ENCODE results near the gene RABGAP1L.
"Not testable (repeated sequence)": the region's sequence is repeated elsewhere in the genome, so short reads cannot be mapped to it uniquely, and the experiment has no call there.

RABGAP1L gene

DNA sequence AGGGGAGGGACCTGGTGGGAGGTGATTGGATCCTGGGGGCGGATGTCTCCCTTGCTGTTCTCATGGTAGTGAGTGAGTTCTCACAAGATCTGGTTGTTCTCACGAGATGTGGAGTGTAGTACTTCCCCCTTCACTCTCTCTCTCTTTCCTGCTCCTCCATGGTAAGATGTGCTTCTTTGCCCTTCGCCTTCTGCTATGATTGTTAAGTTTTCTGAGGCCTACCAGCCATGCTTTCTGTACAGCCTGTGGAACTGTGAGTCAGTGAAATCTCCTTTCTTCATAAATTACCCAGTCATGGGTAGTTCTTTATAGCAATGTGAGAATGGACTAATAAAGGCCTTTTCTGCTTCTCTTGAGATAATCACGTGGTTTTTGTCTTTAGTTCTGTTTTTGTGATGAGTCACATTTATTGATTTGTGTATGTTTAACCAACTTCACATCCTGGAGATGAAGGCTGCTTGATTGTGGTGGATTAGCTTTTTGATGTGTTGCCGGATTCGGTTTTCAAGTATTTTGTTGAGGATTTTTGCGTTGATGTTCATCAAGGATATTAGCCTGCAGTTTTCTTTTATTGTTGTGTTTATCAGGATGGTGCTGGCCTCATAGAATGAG, 45.5 kb downstream of the RABGAP1L start:
- DNase-seq, result no peak

DNA sequence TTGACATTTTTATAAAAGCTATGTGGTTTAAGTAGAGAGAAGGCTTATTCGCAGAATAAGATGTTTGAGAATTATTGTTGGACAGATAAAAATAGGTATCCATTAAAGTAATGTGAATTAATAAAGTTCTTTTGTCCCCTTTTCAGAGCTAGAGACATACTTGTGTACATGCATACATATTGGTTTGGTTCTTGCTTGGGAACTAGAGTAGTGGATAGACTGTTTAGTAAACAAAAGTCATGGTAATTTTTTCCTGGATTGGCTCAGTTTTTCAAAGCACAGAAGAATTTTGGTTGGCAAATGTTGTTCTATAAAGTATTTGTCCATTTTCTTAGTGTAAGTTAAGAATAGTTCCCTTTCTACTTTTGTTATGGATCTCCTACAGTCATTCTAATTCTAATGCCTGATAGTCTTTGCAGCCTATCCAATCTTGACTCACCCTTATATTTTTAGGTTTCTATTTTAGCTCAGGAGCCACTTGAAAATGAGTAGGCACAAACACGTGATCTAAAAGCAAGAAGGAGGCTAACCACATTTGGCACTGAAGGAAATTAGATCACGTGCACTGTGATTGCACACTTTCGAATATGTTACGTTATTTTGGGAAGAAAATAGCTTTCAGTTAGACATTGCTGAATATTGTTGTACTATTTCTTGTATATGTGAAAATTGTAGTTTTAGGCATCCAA, 47.0 kb downstream of the RABGAP1L start:
- no peak for DNase-seq

DNA sequence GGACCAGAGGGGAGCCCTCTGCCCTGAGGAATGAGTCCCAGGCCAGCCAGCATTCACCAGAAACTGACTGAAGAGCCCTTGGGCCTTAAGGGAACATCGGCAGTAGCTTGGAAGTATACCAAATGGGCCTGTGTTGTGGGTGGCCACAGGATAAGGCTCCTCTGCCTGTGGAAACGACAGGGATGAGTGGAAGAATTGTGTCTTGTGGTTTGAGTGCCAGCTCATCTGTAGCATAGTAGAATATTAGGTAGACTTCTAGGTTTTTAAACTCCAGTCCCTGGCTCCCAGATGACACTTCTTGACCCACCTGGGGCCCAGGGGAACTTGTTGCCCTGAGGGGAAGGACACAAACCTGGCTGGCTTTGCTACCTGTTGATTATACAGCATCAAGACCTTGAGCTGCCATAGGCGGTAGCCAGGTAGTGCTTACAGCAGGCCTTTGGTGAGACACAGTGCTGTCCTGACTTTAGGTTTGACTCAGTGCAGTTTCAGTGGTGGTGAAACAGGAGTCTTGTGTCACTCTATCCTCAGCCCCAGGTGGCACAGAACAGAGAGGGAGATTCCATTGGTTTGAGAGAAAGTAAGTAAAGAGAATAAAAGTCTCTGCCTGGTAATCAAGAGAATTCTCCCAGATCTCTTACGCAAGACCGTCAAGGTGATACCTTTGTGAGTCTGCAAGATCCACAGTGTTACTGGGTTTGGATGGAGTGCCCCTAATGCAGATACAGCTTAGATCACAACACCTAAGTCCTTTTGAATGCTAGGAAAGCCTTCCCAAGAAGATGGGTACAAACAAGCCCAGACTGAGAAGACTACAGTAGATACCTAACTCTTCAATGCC, 50.2 kb downstream of the RABGAP1L start:
- no peak for DNase-seq

DNA sequence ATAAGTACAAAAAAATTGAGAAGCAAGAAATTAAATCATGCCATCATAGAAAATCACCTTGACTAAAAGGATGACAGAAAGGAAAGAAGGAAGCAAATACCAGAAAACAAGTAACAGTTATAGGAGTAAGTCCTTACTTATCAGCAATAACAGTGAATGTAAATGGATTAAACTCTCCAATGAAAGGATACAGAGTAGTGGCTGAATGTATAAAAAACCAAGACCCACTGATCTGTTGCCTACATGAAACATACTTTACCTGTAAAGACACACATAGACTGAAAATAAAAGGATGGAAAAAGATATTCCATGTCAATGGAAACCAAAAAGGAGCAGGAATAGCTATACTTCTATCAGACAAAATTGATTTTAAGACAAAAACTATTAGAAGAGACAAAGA, 52.2 kb downstream of the RABGAP1L start:
- DNase-seq, result no peak

DNA sequence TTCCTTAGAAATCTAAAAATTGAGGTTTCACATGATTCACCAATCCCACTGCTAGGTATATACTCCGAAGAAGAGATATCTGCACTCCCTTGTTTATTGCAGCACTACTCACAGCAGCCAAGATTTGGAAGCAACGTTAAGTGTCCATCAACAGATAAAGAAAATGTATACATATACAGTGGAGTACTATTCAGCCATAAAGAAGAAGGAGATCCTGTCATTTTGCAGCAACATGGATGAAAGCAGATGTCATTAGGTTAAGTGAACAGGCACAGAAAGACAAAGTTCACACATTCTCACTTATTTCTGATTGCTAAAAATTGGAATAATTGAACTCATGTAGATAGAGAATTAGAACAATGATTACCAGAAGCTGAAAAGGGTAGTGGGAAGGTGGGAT, 56.4 kb downstream of the RABGAP1L start:
- DNase-seq, result no peak

DNA sequence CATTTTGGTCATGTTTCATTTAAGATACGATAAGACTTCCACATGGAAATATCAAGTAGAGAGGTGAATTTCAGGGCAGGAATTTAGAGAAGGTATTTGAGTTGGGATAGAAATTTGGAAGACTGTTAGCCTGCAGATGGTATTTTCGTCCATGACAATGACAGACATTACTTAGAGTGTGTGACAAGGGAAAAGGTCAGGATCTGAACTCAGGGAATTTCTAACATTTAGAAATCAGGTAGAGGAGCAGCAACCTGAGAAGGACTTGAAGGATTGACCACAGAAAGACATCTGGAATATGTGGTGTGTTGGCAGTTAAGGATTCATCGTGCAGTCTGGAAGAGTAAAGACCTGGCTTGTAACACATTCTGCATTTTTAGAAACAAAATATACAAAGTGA, 57.9 kb downstream of the RABGAP1L start:
- DNase-seq, result no peak

DNA sequence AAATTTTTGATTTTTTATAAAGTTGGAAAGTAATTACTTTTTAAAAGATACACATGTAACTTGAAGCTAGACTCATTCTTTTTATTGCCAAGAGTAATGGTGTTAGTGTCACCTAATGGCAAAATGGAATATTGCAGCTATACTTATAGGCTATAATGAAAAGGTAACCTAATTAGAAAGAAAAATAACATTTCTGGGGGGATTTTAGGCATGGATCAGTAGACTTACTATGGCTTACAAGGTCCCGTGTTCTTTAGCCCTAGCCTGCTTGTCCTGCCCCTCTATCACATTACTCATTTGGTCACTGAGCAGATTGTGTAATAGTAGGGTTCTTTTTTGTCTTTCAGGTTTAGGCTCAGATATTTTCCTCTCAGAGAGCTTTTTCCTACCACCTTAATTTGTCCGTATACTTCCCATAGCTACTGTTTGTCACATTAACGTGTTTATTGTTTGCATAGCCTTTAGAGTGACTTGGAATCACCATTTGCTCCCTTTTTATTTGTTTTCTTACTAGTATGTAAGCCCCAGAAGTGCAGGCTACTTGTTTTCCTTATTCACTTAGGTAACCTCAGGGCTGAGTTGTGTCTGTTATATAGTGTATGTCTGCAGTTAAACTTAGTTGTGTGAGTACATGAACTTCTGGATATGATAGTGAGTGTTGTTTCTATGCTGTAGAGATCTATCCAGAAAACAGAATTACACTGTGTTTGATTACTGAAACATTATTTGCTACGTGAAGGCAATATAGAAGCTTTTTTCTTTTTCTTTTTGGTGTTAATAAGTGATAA, 58.7 kb downstream of the RABGAP1L start:
- DNase-seq, result no peak

DNA sequence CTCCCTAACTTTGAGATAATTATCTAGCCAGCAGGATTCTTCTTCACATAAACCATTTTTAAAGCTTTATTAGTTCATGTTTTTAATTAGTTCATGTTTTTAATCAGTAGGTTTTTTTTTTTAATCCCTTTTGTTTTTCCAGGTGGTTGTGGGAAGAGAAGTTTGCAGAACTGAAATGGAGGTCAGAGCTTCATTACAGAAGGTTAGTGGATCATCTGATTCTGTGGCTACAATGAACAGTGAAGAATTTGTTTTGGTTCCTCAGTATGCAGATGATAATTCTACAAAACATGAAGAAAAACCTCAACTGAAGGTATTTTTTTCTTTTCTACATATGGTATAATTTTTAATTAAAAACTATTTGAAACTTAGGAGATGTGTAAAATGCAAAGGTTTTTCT, 59.7 kb downstream of the RABGAP1L start:
- no peak for DNase-seq

DNA sequence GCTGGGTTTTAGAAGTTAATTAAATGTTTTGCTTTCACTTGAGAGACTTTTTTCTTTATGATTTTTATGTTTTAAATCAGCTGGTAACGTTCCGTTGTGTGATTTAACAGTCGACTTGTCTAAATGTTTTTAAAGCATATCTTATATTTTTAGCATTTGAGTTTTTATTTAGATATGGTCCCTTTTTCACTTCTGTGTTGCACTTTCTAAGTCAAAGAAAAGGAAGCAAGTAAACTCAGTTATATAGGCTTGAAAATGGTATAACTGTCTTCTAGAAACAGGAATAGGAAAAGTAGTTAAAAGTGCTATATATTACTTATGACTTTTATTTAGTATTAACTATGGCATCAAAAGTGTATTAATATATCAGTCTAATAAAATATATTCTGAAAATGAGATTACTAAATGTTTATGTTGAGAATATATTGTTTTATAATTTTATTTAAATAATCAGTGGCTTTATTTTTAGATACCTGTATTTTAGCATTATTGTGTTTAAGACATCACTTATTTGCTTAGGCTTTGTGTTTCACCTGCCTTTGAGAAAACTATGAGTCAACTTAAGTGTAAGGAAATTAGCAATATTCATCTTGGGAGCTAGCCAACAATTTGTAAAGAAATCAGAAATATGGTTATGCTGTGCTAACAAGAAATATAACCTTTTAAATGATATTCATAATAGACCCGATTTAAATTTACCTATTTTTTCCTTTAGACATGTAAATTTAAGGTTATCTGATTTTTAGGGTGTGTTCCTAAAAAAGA, 60.5 kb downstream of the RABGAP1L start:
- DNase-seq, result no peak

DNA sequence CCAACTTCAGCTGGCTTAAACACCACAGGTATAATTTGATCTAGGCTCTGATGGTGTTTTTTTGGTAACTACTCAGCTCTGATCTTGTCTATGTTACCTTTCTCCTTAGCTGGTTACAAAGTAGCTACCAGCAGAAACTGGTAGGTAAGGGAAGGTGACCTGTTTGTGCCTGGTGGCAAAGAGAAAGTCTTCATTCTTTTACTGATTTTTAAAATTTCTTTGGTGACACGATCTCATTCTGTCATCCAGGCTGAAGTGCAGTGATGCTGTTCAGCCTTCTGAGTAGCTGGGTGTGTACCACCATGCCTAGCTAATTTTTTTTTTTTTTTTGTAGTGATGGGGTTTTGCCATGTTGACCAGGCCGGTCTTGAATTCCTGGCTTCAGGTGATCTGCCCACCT, 62.4 kb downstream of the RABGAP1L start:
- DNase-seq, result no peak

DNA sequence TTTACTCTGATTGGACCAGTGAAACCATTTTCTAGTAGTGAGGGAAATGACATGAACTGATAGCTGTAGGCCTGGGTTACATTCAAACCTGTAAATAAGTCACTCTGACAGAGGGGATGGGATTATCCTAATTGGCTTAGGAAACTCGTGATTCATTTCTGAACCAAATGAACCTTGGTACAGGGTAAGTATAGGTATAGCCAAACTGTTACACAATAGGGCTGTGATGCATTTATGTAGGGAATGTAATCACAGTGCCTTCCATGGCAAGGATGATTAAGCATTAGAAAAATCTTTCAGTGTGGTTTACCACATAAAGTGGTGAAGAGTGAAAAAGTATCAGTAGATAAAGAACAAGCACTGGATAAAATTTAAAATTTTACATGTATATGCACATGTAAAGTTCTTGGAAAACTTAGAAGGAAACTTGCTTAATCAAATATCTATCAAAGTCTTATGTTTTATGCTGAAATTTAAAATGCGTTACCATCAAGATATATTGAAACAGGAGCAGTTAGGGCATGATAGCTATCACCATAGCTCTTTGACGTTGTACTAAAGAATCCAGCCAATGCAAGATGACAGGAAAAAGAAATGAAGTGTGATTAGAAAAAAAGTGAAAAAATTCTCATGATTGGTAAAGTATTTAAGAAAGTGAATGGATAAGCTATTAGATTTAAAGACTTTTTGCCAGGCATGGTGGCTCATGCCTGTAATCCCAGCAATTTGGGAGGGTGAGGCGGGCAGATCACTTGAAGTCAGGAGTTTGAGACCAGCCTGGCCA, 63.0 kb downstream of the RABGAP1L start:
- DNase-seq, result no peak

DNA sequence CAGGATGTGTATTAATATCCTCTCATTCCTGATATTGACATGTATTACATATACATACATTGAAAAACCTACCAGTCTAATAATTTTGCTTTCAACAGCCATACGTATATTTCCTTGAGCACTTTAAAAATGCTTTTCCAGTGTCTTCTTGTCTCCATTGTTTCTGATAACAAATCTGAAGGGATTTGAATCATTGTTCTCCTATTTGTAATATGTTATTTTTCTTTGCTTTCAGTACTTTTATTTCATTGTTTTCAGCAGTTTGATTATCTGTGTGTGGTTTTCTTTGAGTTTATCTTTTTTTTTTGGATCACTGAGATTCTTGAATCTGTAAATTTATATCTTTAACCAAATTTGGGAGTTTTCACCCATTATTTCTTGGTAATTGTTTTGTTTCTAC, 65.3 kb downstream of the RABGAP1L start:
- DNase-seq, result no peak

DNA sequence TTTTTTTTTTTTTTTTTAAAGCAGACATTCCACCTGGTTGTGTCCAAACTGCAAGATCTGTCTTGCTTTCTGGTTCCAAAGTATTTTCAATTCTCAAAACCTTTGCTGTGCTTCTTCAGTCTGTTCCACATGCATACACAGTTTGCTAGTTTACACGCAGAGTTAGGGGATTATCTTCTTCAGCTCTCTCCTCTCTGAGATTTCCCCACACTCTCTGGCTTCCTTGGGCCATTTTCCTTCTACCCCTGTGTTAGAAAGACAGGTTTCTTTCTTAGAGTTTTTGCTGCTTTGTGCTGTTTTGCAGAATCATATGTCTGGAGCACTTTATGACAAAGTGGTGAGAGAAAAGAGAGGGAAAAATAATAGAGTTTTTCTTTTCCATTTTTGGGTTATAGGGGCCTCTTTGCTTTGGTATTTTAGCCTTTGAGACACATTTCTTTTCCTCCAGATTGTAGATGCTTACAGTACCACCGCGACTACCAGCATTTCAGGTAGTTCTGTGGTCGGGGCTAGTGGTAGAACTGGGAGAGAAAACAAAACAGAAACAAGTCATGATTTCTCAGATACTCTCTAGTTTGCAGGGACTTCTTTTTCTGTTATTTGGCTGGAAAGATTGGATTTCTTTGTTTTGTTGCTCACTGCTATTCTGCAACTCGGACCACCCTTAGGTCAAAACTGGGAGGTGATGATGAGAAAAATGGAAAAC, 66.3 kb downstream of the RABGAP1L start:
- no peak for DNase-seq

DNA sequence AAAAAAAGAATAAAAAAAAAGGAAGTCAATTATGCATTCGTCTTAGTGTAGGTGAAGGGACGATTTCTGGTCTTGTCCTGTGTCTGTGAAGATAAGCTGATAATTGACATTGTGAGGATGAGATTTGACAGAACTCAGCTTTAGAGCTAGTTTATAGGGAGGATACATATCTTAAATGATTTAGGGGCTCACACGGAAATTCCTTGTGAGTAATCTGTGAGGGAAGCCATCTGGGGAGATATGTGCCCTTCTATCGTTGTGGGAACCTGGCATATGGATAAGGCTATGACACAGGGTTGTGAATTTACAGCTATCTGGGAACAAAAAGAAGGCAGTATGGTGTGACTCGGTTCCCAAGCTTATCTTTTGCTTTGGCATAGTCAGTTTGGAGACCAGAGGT, 71.1 kb downstream of the RABGAP1L start:
- DNase-seq, result no peak

DNA sequence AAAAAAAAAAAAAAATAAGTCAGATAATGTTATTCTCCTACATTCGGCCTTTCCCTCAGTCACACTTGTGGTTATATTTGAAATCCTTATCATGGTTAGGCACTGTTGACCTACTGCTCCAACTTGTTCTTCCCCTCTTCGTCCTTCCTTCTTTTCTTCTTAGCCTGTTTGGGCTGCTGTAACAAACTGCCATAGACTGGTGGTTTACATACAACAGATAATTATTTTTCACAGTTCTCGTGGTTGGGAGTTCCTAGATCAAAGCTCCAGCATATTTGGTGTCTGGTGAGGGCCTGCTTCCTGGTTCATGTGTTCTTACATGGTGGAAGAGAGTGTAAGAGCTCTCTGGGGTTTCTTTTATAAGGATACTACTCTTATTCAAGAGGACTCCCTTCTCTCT, 73.4 kb downstream of the RABGAP1L start:
- DNase-seq, result no peak

DNA sequence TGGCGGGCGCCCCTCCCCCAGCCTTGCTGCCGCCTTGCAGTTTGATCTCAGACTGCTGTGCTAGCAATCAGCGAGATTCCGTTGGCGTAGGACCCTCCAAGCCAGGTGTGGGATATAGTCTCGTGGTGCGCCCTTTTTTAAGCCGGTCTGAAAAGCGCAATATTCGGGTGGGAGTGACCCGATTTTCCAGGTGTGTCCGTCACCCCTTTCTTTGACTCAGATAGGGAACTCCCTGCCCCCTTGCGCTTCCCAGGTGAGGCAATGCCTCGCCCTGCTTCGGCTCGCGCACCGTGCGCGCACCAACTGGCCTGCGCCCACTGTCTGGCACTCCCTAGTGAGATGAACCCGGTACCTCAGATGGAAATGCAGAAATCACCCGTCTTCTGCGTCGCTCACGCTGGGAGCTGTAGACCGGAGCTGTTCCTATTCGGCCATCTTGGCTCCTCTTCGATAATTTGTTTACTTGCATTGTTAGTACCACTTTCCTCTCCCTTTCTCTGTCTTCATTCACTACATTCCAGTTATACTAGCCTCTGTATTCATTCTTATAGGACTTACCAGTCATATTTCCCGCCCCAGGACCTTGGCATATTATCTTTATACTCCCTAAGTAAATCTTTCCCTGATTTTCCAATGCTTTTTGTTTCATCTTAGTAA, 79.7 kb downstream of the RABGAP1L start:
- DNase-seq, result not testable (repeated sequence)

DNA sequence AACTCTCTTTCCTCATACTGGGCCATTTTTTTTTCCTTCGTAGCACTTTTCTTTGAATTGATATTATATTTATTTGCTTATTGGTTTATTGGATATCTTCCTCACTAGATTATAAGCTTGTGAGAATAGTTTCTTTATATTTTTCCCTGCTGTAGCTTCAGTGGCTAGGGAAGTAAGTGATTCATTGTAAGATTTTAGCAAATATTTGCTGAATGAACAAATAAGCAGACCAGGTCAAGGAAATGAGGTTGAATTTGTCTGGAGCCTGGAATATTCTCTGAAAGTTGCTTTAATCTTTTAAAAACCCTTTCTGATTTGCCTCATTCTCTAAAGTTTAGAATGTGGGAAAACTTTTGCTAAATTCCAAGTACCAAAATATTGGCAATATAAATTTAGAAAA, 80.2 kb downstream of the RABGAP1L start:
- DNase-seq, result no peak

DNA sequence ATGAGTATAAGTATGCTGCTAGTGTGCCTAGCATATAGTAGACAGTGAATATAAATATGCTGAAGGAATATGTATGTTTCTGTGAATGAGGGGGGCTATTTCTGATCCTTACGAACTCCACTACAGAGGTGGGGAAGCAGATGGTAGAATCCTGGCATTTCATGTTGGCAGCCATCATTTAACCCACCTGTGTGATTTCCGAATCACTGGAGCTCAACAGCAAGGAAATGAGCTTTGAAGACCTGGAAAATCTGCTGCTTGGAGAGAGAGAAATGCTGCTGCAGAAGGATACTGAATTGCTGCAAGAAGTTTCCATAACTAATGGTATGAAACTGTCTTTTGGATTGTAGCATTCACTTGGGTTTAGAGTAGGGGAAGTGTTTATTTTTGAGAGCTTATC, 83.5 kb downstream of the RABGAP1L start:
- DNase-seq, result no peak

DNA sequence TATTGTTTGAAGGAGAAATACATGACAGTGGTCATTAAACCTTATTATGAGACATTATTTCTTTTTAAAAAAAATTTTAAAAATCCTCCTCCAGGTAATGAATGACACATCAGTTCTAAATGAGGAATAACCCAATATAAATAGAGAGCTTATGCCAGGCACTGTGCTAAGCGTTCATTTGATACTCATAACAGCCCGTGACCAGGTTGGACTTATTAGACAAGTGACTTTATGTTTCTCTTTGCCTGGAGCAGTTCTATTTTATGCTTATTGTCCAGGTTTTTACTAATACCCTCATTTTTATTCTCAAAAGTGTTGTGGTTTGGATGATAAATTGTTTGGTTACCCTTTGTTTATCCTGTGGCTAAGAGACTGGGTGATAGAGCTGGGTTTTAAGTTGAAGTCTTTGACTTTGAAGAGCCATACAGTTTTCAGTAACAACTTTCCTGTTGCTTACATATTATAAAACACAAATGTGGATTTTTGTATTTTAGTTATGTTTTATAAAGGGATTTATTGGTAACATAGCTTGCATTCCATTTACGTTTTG, 84.2 kb downstream of the RABGAP1L start:
- no peak for DNase-seq

DNA sequence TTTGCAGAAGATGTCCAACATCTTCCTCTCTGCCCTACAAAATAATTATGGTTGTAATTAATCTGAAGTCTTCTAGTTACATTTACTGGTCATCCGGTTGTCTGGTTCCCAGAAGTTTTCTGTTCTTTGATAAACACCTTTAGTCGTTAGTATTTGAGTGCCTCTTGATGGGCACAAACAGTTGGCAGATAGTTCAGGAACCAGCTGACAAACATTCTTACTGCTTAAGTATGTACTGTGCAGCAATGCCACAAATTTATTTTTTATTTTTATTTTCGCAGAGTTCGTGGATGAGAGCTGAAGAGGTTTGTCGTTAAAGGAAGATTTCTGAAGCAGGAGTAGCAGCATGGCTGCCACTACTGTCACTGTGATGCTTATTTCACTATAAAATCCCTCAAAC, 84.7 kb downstream of the RABGAP1L start:
- DNase-seq, result no peak
